ENCODE data around the gene WDFY4. TPM values are rescaled to one million over a fixed set of nuclear protein-coding genes. Genes with fewer than 3 reads are reported as not detected.

Gene WDFY4
- total and polyA plus RNA-seq, 2 donors (not counting 3 experiments of a cell fraction or from before 2014, with no cell fraction given) = 10.1 to 10.2 TPM

DNA sequence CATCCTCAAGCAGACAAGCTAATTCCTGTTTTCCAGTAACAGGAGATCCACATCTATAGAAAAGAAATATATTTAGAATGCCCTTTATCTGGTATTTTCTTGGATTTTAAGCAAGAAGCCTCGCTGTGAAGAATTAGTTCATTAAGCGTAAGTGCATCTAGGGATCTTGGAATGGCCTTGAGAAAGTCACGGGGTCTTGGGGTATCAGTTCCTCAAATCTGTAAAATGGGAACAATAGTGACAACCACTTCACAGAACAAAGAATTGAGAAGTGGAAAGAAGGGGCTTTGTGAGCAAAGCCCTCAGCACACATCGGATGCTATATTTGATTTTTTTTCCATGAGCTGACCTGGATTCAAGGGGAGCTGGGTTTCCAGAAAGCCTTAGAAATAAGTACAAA is 32.3 kb upstream of the WDFY4 start:
- no peaks in the 10 kb centered on the region for H3K9me3 ChIP-seq (replicated peaks; ENCODE audit: control insufficient read depth, insufficient read depth, low read length)
- dilution Hi-C loops (cut with MboI; ENCODE audit: extremely low pct_ligation_motif_present, low sequenced_read_pairs) (no loop called here), intact Hi-C loops (cut with micrococcal nuclease) (no loop called here)
- H3K4me2 ChIP-seq (ENCODE audit: insufficient read depth, low read length) = no peak overlapping the region
- CTCF ChIA-PET = interaction anchor here (1.1 to 1.3 kb wide), 2 partner anchors 38 to 100 kb away, joined by 3 to 4 read pairs; no protein-coding TSS in a partner anchor
- no peaks in the 10 kb centered on the region for H3K36me3 ChIP-seq (ENCODE audit: control insufficient read depth in 2 of 2, extremely low read depth in 1 of 2, insufficient read depth in 2 of 2, low read length in 2 of 2)
- POLR2A ChIA-PET = no interaction called here
- H4K20me1 ChIP-seq (replicated peaks; ENCODE audit: control insufficient read depth, extremely low read depth, insufficient read depth, low read length) = no peaks in the 10 kb centered on the region
- DNase-seq (ENCODE audit: low read depth, low spot score) = no peak
- no peak overlapping the region for H2AFZ ChIP-seq (ENCODE audit: low read depth, low read length)
- H3K79me2 ChIP-seq (ENCODE audit: control insufficient read depth, insufficient read depth, low read length) = no peaks in the 10 kb centered on the region
- no peak for FAIRE-seq
- TF ChIP-seq POLR2A (IDR thresholded peaks at IDR 0.05; ENCODE audit: low read depth, low read length) (no peak), FOS (IDR thresholded peaks at IDR 0.05; ENCODE audit: borderline replicate concordance, insufficient read depth, low read length) (no peak), JUN (IDR thresholded peaks at IDR 0.05; ENCODE audit: borderline replicate concordance, insufficient read depth, insufficient read length, low read depth) (no peak), EZH2 (IDR thresholded peaks at IDR 0.05; ENCODE audit: borderline replicate concordance, low read depth, low read length, severe bottlenecking) (no peak), POLR2AphosphoS5 (IDR thresholded peaks at IDR 0.05; ENCODE audit: insufficient read depth, low read depth, low read length) (no peak), MYC (IDR thresholded peaks at IDR 0.05; ENCODE audit: low read depth, low read length) (no peak)
- TF ChIP-seq, protein P1, sequence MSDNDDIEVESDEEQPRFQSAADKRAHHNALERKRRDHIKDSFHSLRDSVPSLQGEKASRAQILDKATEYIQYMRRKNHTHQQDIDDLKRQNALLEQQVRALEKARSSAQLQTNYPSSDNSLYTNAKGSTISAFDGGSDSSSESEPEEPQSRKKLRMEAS (IDR thresholded peaks at IDR 0.05; ENCODE audit: insufficient read depth, insufficient read length) = no peak
- TF ChIP-seq, protein P2, sequence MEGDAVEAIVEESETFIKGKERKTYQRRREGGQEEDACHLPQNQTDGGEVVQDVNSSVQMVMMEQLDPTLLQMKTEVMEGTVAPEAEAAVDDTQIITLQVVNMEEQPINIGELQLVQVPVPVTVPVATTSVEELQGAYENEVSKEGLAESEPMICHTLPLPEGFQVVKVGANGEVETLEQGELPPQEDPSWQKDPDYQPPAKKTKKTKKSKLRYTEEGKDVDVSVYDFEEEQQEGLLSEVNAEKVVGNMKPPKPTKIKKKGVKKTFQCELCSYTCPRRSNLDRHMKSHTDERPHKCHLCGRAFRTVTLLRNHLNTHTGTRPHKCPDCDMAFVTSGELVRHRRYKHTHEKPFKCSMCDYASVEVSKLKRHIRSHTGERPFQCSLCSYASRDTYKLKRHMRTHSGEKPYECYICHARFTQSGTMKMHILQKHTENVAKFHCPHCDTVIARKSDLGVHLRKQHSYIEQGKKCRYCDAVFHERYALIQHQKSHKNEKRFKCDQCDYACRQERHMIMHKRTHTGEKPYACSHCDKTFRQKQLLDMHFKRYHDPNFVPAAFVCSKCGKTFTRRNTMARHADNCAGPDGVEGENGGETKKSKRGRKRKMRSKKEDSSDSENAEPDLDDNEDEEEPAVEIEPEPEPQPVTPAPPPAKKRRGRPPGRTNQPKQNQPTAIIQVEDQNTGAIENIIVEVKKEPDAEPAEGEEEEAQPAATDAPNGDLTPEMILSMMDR (IDR thresholded peaks at IDR 0.05; ENCODE audit: extremely low read depth in 1 of 2, insufficient read depth in 1 of 2, low read depth in 1 of 2, low read length in 2 of 2) = no peak
- no peaks in the 10 kb centered on the region for H3K9me1 ChIP-seq (replicated peaks; ENCODE audit: control insufficient read depth, extremely low read depth, insufficient read depth, low read length)
- H3K4me1 ChIP-seq (ENCODE audit: control insufficient read depth, extremely low read depth, insufficient read depth, low read length) = peaks cover 20% of the 10 kb centered on the region
- H3K27me3 ChIP-seq (ENCODE audit: control insufficient read depth in 2 of 2, insufficient read depth in 2 of 2, low read length in 2 of 2) = no peaks in the 10 kb centered on the region
- H3K4me3 ChIP-seq (replicated peaks in 1 of 3; ENCODE audit: insufficient read depth in 1 of 3, low read depth in 1 of 3, low read length in 3 of 3) = no peak overlapping the region
- H3K27ac ChIP-seq (ENCODE audit: insufficient read depth, low read depth, low read length) = no peak overlapping the region
- BruUV-seq (replicated peaks) = no TSS peak
- H3K9ac ChIP-seq (replicated peaks; ENCODE audit: extremely low read depth, insufficient read depth, low read length) = no peak overlapping the region
